Ectodermal cell (in vitro differentiated cells): ENCODE measurements around the gene UMAD1.

ENCODE experiments used
- H3K27ac ChIP-seq: 2 replicates; pipeline ENCODE4 v1.7.0; 2013; ENCODE audit warnings: mild to moderate bottlenecking, low read depth, low read length; ENCODE audit not compliant: insufficient read depth, poor library complexity, severe bottlenecking
- H3K27me3 ChIP-seq: 2 replicates; pipeline ENCODE4 v1.7.0; 2013; ENCODE audit warnings: mild to moderate bottlenecking, low read length; ENCODE audit not compliant: insufficient read depth, control insufficient read depth, poor library complexity, severe bottlenecking
- H3K36me3 ChIP-seq: one replicate; pipeline ENCODE4 v1.7.0; 2013; ENCODE audit warnings: low read length; ENCODE audit not compliant: control insufficient read depth, insufficient read depth
- H3K4me1 ChIP-seq: one replicate; pipeline ENCODE4 v1.7.0; 2013; ENCODE audit warnings: low read length; ENCODE audit not compliant: control insufficient read depth, insufficient read depth
- H3K4me3 ChIP-seq: 2 replicates; pipeline ENCODE4 v1.7.0; 2013; ENCODE audit warnings: low read depth, low read length, control low read depth; ENCODE audit not compliant: insufficient read depth
- H3K9me3 ChIP-seq: 2 replicates; pipeline ENCODE4 v1.7.0; 2013; ENCODE audit warnings: mild to moderate bottlenecking, low read length, moderate library complexity; ENCODE audit not compliant: control insufficient read depth
- WGBS, 2 experiments: methylation state at CpG; one replicate each; pipeline ENCODE4 v1.1.7; 2013; ENCODE audit warnings: missing lambda C conversion rate in 2 of 2; 5-methylcytosine and 5-hydroxymethylcytosine counted together

UMAD1 gene

GRCh38 chr7:7862393-7862792, 221.8 kb downstream of the UMAD1 start:
- no peak overlapping the region for H3K4me3 ChIP-seq
- H3K9me3 ChIP-seq = no peaks in the 10 kb centered on the region
- WGBS, 2 experiments = 95 to 98% methylated on average over 2 of the region's 2 CpGs
- H3K4me1 ChIP-seq = no peaks in the 10 kb centered on the region
- H3K36me3 ChIP-seq = no peaks in the 10 kb centered on the region
- no peaks in the 10 kb centered on the region for H3K27me3 ChIP-seq
- no peak overlapping the region for H3K27ac ChIP-seq

- 84 to 86% methylated on average over 10 of the region's 10 CpGs for WGBS, 2 experiments
- Histone ChIP-seq H3K4me1 (peaks cover 3% of the 10 kb centered on the region), H3K27ac (no peak overlapping the region), H3K36me3 (no peaks in the 10 kb centered on the region), H3K9me3 (no peaks in the 10 kb centered on the region), H3K4me3 (no peak overlapping the region), H3K27me3 (no peaks in the 10 kb centered on the region)
Measured at GRCh38 chr7:7867846-7868571, 227.5 kb downstream of the UMAD1 start.

- WGBS, 2 experiments = 96 to 100% methylated on average over 1 of the region's 1 CpG
- no peak overlapping the region for H3K4me3 ChIP-seq
- H3K36me3 ChIP-seq = no peaks in the 10 kb centered on the region
- H3K9me3 ChIP-seq = no peaks in the 10 kb centered on the region
- peaks cover 3% of the 10 kb centered on the region for H3K4me1 ChIP-seq
- no peaks in the 10 kb centered on the region for H3K27me3 ChIP-seq
- H3K27ac ChIP-seq = no peak overlapping the region
Measured at GRCh38 chr7:7868572-7868899, 228.0 kb downstream of the UMAD1 start.

GRCh38 chr7:7869036-7869435, 228.5 kb downstream of the UMAD1 start:
- Histone ChIP-seq H3K4me3 (no peak overlapping the region), H3K27me3 (no peaks in the 10 kb centered on the region), H3K4me1 (peaks cover 3% of the 10 kb centered on the region), H3K36me3 (no peaks in the 10 kb centered on the region), H3K27ac (no peak overlapping the region), H3K9me3 (no peaks in the 10 kb centered on the region)
- 0% methylated on average over 1 of the region's 1 CpG for WGBS, 2 experiments

- Histone ChIP-seq H3K27ac (no peak overlapping the region), H3K27me3 (no peaks in the 10 kb centered on the region), H3K9me3 (no peaks in the 10 kb centered on the region), H3K4me1 (peaks cover 3% of the 10 kb centered on the region), H3K36me3 (no peaks in the 10 kb centered on the region), H3K4me3 (no peak overlapping the region)
- WGBS, 2 experiments = 75 to 90% methylated on average over 3 of the region's 3 CpGs
Measured at GRCh38 chr7:7869651-7870050, 229.1 kb downstream of the UMAD1 start.

- no peak overlapping the region for H3K4me3 ChIP-seq
- H3K27ac ChIP-seq = no peak overlapping the region
- no peaks in the 10 kb centered on the region for H3K36me3 ChIP-seq
- 100% methylated on average over 1 of the region's 1 CpG; no CpG with 5 or more reads in 1 of the 2 experiments for WGBS, 2 experiments
- H3K9me3 ChIP-seq = no peaks in the 10 kb centered on the region
- H3K4me1 ChIP-seq = peaks cover 3% of the 10 kb centered on the region
- no peaks in the 10 kb centered on the region for H3K27me3 ChIP-seq
Measured at GRCh38 chr7:7870555-7870954, 230.0 kb downstream of the UMAD1 start.

GRCh38 chr7:7876419-7876818, 235.9 kb downstream of the UMAD1 start:
- H3K36me3 ChIP-seq = no peaks in the 10 kb centered on the region
- no peaks in the 10 kb centered on the region for H3K4me1 ChIP-seq
- H3K27me3 ChIP-seq = no peaks in the 10 kb centered on the region
- no CpG with 5 or more reads among the region's 1 CpG for WGBS, 2 experiments
- no peak overlapping the region for H3K4me3 ChIP-seq
- no peaks in the 10 kb centered on the region for H3K9me3 ChIP-seq
- no peak overlapping the region for H3K27ac ChIP-seq

GRCh38 chr7:7881581-7881980, 241.0 kb downstream of the UMAD1 start:
- 93 to 94% methylated on average over 5 to 6 of the region's 6 CpGs for WGBS, 2 experiments
- Histone ChIP-seq H3K27me3 (no peaks in the 10 kb centered on the region), H3K4me3 (no peak overlapping the region), H3K27ac (no peak overlapping the region), H3K36me3 (no peaks in the 10 kb centered on the region), H3K4me1 (no peaks in the 10 kb centered on the region), H3K9me3 (no peaks in the 10 kb centered on the region)

GRCh38 chr7:7882888-7883287, 242.3 kb downstream of the UMAD1 start:
- no peaks in the 10 kb centered on the region for H3K36me3 ChIP-seq
- WGBS, 2 experiments = 86 to 98% methylated on average over 2 of the region's 2 CpGs
- H3K27me3 ChIP-seq = no peaks in the 10 kb centered on the region
- H3K9me3 ChIP-seq = no peaks in the 10 kb centered on the region
- H3K4me1 ChIP-seq = no peaks in the 10 kb centered on the region
- no peak overlapping the region for H3K4me3 ChIP-seq
- no peak overlapping the region for H3K27ac ChIP-seq

- no peaks in the 10 kb centered on the region for H3K36me3 ChIP-seq
- no peak overlapping the region for H3K4me3 ChIP-seq
- H3K27me3 ChIP-seq = no peaks in the 10 kb centered on the region
- H3K27ac ChIP-seq = no peak overlapping the region
- no peaks in the 10 kb centered on the region for H3K9me3 ChIP-seq
- H3K4me1 ChIP-seq = no peaks in the 10 kb centered on the region
- WGBS, 2 experiments = 93 to 98% methylated on average over 1 to 2 of the region's 2 CpGs
Measured at GRCh38 chr7:7883394-7883793, 242.8 kb downstream of the UMAD1 start.

- Histone ChIP-seq H3K27ac (no peak overlapping the region), H3K27me3 (no peaks in the 10 kb centered on the region), H3K4me1 (no peaks in the 10 kb centered on the region), H3K36me3 (no peaks in the 10 kb centered on the region), H3K4me3 (no peak overlapping the region), H3K9me3 (no peaks in the 10 kb centered on the region)
- 75 to 81% methylated on average over 3 of the region's 3 CpGs for WGBS, 2 experiments
Measured at GRCh38 chr7:7884855-7885254, 244.3 kb downstream of the UMAD1 start.
